COLO668 (cell line): Measurements from ENCODE around the gene STK16.
A peak's percentile ranks its signal among the peaks of the same experiment; 100 is the strongest.
"Not testable (repeated sequence)": the region's sequence is repeated elsewhere in the genome, so short reads cannot be mapped to it uniquely, and the experiment has no call there.

ENCODE experiments used
- DNase-seq: peaks from one replicate; lab custom pipeline; 2025; ENCODE audit not compliant: unreplicated experiment; lab: John Stamatoyannopoulos, UW

Gene STK16

DNA sequence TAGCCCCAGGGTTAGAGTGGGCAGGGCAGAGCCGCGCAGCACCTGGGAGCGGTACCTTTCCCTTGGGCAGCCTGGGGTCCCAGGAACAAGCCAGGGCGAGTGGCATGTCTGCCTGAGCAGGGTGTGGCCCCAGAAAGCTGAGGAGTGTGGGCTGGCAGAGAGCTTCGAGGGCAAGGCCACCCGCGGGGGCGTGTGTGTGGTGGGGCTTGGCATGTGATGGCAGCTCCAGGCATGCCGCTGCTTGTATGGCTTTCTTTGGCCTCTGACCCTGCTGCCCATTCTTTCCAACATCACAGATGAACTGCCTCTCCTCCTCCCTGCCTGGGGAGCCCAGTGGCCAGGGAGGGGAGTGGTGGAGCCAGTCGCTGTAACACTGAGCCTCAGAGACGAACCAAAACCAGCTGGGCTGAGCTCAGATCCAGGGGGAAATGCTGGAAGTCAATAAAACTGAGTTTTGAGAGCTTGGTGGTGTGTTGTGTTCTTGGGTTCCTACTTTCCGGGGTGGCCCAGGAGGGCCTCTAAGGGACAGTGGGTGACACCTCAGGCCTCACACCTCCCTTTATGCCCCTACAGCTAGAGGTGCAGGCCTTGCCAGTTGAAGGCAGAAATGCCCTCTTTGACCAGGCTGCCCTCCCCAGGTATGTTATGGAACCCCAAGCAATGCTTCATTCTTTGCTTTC, 41.3 kb downstream of the STK16 start:
- no peak for DNase-seq

DNA sequence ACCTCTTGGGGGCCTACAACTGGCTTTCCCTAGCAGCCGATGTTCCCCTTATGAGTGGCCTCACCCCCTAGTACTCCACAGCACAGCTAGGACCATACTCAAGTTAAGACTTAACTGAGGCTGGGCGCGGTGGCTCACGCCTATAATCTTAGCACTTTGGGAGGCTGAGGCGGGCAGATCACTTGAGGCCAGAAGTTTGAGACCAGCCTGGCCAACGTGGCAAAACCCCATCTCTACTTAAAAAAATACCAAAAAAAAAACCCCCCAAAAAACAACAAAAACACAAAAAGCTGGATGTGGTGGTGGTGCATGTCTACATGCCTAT, 41.8 kb downstream of the STK16 start:
- not testable (repeated sequence) for DNase-seq

DNA sequence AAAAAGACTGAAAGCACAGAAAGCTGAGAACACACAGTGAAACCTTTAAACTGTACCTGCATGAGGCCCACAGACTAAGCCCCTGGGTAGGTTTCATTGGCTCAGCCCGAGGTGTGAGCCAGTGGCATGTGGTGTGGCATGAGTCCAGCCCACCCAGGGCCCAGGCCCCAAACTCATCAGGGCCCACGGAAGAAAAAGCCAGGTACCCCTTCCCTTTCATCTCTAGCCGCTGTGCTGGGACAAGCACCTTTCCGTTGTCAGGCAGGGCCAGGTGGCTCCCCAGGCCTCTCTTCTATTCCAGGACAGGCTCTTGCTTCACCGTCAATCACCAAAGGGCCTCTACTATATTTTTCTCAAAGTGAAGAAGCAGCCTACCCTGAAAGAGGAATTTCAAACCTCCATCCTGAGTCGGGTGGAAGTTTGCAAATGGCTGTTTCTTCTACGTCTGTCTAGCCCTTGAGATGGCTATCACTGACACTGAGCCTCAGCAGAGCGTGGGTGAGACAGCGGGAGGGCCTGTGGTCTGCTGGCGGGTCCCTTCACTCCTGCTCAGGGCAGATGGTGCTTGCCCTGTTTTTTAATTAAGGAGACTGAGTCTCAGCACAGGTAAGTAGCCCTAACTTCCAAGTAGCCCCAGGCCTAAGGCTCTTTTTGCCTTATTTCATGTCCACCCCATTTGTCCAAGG, 42.4 kb downstream of the STK16 start:
- DNase-seq: no peak

DNA sequence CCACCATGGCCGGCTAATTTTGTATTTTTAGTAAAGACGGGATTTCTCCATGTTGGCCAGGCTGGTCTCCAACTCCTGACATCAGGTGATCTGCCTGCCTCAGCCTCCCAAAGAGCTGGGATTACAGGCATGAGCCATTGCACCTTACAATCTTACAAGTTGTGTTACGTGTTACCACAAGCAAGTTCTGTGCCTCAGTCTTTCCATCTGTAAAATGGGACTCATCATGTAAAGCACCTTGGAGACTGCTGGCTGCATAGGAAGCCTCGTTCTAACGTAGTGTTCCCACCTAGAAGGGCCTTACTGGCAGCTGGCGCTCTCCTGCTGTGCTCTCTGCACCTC, 43.9 kb downstream of the STK16 start:
- no peak for DNase-seq

DNA sequence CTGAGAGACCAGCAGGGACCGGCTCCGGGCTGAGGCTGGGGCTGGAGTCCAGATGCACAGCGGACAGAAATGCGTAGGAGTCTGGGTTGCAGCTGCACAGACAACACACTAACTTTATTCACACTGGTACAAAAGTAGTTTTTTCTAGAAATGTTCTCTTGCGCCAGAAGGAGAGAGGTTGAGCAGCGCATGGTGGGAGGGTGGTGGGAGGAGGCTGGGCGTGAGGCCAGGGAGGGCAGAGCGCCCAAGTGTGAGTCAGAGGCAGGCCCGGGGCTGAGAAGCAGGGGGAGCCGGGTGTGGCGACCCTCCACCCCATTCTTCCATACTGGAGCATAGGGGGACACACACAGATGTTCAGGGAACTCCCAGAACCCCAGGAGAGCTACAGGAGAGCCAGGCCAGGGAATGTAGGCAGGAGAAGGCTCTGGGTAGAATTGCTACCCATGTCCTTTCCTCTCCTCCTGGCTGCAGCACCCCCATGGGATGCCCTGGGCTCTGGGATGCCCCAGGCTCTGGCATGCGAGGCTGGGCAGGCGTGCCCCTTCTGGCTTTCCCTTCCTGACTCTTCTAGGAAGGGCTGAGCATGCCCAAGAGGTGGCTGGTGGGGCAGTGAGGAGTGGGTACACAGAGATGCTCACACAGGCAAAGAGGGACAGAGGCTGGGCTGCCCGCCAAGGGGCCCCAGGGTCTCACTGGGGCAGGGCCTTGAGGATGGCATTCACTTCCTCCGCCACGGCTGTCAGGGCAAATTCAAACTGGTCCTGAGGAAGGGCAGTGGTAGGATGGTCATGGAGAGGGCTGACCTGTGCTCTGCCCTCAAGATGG, 44.5 kb downstream of the STK16 start:
- no peak for DNase-seq

DNA sequence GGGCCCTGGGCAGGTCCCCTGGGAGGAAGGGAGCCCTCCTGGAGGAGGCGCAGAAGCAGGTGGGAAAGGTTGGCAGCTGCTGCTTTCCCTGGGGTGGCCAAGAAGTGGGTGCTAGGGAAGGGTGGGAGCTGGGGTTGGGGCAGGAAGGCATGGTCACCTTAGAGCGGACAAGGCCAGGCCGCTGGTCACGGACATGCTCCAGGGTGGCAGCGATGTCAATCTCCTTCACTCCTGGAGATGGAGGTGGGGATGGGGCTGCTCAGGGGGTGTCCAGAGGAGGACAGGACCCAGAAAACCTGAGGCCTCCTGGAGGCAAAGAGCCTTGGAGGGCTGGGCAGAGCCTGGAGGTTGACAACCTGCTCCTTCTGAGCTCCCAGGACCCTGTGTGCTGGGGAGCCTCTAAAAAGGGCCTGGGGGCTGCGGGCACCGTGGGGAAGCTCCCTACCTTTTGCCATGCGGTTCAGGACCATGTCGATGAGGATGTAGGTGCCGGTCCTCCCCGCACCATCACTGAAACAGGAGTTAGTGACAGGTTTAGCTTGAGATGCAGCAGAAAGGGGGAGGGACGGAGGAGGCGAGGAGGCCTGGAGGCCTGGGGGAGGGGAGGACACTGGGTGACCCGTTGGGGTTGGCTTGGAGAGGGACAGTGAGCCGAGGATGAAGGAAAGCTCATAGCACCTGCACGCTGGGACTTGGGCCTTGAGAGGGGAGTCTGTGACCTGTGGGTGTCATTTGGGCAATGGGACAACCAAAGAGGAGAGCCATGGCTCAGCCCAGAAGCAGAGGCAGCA, 45.3 kb downstream of the STK16 start:
- DNase-seq: no peak

DNA sequence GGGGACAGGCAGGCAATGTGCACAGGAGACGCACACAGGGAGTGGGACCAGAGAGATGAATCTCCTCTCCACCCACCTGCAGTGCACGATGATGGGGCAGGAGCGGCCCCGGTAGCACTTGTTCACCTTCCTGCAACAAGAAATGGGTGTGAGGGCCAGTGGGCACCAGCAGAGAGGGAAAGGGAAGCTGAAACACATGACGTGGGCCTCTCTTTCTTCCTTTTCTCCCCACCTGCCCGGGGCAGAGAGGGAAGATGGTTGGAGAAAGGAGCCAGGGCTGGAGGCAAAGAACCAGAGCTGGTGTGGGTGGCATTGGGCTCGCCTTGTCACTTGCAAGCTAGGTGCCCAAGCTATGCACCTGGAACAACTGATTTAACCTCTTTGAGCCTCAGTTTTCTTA, 46.1 kb downstream of the STK16 start:
- no peak for DNase-seq

DNA sequence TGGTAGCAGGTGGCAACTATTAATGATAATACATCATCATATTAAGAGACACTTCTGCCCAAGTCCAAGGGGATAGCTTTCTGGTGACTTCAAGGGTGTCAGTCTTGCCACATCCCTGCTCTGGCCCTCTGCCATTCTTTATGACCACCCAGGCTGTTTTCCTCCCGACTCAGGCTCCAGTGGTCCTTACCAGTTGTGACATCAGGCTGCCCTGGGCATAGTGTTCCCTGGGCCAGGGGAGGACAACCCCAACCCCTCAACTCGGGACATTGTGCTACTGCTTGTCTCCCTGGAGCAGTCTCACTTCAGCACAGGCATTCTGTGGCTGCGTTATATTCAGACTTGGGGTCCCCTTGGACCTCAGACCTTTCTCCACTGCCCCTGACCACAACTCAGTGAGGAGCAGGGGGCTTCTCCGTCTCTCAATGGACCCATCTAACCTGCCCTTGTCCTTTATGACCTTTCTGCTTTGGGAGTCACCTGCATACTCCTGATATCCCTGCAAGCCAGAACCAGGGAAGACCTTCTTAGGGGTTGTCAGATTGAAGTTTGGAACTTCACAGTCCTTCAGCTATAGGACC, 46.7 kb downstream of the STK16 start:
- no peak for DNase-seq

DNA sequence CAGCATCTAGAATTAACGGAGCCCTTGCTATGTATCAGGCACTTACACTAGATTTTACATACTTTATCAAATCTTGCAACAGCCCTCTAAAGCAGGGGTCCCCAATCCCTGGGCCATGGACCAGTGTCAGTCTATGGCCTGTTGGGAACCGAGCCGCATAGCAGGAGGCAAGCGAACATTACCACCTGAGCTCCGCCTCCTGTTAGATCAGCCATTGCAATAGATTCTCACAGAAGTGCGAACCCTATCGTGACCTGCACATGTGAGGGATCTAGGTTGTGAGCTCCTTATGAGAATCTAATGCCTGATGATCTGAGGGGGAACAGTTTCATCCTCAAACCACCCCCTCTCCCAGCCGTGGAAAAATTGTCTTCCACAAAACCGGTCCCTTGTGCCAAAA, 47.3 kb downstream of the STK16 start:
- DNase-seq: no peak

DNA sequence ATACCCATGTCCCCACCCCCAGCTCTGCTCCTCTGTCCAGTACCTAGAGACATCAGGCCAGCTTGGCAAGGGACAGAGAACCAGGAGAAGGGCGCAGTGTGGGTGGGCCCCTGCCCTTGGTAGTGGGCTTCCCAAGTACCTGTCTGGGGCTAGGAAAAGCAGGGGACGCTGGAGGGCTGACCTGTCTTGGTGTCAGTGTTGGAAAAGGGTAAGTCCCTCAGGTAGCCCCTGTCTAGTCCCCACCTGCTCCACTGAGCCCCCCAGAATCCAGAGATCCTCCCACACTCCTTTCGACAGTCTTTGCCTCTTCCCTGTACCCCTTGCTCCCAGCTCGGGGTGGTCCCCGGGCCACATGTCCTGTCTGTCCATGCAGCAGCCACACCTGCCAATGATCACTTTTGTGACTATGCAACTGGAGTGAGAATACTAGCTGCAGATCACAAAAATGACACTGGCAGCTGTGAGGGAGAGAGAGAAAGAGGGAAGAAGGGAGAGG, 48.5 kb downstream of the STK16 start:
- no peak for DNase-seq

DNA sequence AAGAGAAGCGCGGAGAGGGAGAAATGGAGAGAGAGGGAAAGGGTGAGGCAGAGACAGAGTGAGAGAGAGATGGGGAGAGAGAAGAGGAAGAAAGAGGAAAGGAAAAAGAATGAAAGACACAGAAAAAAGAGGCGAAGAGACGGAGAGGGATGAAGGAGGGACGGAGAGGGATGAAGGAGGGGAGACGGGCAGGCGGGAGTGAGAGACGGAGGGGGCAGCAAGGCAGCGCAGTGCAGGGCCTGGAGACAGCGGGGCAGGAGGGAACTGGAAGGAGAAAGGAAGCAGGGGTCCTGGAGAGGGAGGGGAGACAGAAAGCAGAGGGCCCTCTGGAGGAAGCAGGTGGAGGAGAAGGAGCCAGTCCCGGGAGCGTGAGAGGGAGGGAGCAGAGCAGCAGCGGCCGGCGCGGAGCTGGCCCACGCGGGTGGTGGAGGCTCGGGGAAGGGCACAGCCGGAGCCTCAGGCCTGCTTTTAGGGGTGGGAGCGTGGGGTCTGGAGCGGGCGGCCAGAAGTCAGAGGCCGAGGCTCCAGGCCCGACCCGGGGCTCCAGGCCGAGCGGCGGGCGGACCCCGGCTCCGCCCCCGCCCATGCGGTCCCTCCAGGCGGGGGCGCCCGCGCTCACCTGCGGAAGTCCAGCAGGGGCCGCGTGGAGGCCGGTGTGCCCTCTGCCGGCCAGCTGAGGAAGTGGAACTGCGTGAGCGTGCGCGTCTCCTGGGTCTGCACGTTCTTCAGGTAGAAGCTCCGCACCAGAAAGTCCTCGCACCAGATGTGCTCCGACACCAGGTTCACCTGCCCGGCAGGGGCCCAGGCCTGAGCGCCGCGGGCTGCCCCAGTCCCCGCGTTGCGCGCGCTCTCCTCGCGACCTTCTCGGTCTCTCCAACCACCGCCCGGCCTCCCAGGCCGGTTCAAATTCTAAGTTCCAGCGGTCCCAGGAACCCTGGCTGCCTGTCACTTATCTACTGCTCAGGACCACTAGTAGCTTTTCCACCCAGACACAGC, 49.4 kb downstream of the STK16 start:
- DNase-seq: peak; percentile 91

DNA sequence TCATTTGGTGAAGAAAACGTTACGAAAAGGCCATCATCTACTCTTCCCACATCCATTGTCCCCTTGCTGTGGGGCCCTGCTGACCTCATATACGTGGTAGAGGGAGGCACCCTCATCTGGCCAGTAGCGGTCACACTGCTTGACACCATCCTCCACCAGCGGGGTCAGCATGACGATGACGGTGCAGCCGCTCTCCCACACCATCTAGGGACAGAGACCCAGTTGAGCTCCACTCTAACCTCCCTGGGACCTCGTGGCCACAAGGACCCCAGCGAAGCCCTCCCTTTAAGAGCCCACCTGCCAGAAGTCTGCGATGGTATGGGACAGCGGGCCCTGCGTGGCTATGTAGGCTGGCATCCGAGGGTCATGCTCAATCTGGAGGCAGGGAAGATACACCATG, 50.9 kb downstream of the STK16 start:
- DNase-seq: no peak

DNA sequence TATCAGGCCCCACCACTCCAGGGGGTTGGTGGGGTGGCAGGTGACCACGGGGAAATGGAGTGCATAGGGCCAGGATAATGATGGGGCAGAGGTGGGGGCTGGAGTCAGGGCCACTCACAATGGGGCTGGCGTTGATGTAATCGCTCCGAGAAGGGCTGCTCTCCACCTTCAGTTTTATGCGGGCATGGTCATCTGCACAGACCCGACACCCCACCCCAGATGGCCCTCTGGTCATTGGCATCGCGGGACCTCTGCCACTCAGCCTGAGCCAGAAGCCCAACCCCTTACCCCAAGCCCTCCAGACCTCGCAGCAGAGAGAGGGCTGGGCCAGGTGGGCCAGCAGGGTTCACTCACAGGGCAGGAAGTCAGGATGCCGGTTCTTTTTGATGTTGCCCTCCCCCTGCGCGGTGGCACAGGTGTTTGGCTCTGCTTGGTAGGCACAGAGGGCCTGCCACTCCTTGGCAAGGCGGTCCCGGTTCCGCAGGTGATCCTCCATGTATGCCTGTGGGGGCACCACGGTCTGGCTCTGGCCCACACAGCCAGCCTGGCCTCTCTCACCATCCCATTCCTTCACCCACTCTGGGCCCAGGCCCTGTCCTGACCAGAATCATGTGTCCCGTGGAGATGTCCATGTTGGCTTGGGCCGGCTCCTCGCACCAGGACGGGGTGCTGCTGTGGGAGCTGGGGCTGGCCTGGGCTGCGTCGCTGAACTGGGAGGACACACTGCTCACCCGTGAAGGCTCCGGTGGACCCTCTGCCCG, 51.5 kb downstream of the STK16 start:
- no peak for DNase-seq

DNA sequence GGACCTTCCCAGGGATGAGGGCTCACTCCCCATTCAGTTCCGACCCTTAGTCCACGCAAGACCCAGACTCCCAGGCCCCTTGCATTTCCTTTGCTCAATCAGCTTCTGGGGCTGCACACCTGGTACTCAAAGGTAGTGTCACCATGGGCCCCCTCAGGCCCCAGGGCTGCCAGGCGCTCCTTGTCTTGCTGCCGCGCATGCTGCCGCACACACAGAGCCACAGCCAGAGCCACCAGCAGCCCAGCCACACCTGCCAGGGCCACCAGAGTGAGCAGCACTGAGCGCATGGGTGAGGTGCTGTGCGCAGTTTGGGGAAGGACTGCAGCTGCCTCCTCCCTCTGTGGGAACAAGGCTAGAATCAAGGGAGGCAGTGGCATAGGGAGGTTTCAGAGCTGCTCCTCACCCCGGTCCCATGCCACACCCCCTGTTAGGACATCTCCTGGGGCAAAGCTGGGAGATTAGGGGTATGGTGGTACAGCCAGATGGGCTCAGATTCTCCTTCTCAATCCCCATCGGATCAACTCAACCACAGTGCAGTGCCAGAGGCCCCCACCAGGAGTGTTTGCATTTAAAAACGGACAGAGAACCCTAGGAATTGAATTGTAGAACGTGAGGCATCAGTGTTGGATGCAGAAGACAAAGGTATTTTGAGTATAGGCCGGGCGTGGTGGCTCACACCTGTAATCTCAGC, 52.6 kb downstream of the STK16 start:
- DNase-seq: no peak

DNA sequence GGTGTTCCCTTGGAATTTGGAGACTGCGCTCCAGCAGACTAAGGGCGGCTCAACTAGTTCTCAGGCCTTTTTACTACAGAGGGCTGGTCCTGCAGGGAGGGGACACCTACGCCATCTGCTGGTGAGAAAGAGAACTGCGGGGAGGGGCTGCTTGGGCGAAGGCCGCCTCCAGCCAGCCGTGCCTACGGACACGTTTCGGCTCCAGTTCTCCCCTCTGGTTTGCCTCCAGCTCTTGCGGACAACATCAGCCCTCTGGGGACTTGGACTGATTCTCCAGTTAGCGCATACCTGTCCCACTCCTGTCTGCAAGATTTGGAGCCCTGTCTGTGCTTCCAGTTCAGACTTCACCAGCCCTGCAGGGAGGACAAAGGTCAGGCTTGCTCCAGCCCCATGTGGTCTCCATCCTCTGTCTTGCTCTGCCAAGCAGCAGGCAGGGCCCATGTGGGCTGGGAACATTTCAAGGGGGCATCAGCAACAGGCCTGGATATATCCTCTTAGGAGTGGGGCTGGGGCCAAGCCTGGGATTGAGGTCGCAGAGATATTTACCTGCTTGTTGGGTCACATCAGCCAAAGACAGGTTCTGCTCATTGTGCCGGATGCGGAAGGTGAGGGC, 53.6 kb downstream of the STK16 start:
- peak; percentile 75 for DNase-seq

DNA sequence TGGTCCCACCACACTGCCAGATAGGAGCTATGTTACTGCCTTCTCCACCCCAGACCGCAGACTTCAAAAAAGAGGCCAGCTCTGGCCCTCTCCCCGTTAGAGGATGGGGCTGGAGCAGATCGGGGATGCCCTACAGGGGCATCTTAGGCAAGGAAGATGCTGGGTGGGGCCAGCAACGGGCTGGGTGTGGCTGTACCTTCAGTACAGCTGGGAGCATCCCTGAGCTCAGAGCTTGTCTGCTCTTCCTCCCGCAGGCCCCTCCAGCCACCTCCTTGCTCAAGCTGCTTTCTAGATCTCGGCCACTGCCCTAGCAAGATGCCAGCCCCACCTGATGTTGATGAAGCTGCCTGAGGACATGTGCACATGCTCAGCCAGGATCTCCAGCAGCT, 54.1 kb downstream of the STK16 start:
- no peak for DNase-seq
